K562 (cell line): ENCODE results near the gene CD52. TPM values are rescaled to one million over a fixed set of nuclear protein-coding genes. Genes with fewer than 3 reads are reported as not detected.

ENCODE experiments used
- CBX8 ChIP-seq: fragments of 200-600 bp; sonication (generic); IDR thresholded peaks from 2 replicates; pipeline ENCODE4 v1.6.1; 2012; ENCODE audit warnings: borderline replicate concordance, mixed run types, low read depth, mild to moderate bottlenecking, moderate library complexity, mixed read lengths, low read length, control low read depth, inconsistent platforms; ENCODE audit not compliant: poor library complexity, severe bottlenecking; ENCODE audit errors: extremely low read depth
- CEBPG ChIP-seq, 3 experiments: fragments of 200-800 bp in 1 of 3; sonication (Bioruptor generic) in 1 of 3; sonication (generic) in 1 of 3; formaldehyde crosslinking in 1 of 3; IDR thresholded peaks in 2 of 3; conservative IDR thresholded peaks in 1 of 3; 2 replicates each; pipeline versions ENCODE4 v1.6.1 to v1.8.0; 2016 to 2022; ENCODE audit warnings: missing compliant biosample characterization in 2 of 3, missing genetic modification characterization in 2 of 3, mild to moderate bottlenecking in 1 of 3, missing genetic modification reagents in 1 of 3
- FOS ChIP-seq: IDR thresholded peaks from 3 replicates; pipeline ENCODE4 v1.6.1; 2011; ENCODE audit not compliant: insufficient read length; ENCODE audit errors: extremely low read depth
- FOSL1 ChIP-seq: fragments of 200-800 bp; sonication (Bioruptor generic); conservative IDR thresholded peaks from 2 replicates; pipeline ENCODE4 v1.6.1; 2016; ENCODE audit warnings: missing genetic modification characterization, missing compliant biosample characterization
- GABPB2 ChIP-seq: fragments of 250-450 bp; sonication (Bioruptor Pico); conservative IDR thresholded peaks from 2 replicates; pipeline ENCODE4 v1.5.1; 2021; ENCODE audit warnings: mild to moderate bottlenecking
- IRF2 ChIP-seq: sonication (generic); formaldehyde crosslinking; IDR thresholded peaks from 2 replicates; pipeline ENCODE4 v1.8.1; 2022; ENCODE audit warnings: mild to moderate bottlenecking, missing genetic modification reagents
- KDM4B ChIP-seq, 2 experiments: fragments of 450-650 bp in 1 of 2; sonication (generic) in 1 of 2; IDR thresholded peaks; 2 replicates each; pipeline ENCODE4 v1.6.1; 2016 to 2017; ENCODE audit warnings: borderline replicate concordance in 2 of 2, antibody characterized with exemption in 1 of 2, low read depth in 1 of 2, mild to moderate bottlenecking in 1 of 2
- MED1 ChIP-seq: sonication (generic); formaldehyde crosslinking; IDR thresholded peaks from 2 replicates; pipeline ENCODE4 v1.8.1; 2023; ENCODE audit warnings: missing genetic modification reagents, borderline replicate concordance
- NFATC3 ChIP-seq: fragments of 450-650 bp; IDR thresholded peaks from 2 replicates; pipeline ENCODE4 v1.6.1; 2017; ENCODE audit warnings: mild to moderate bottlenecking
- NFRKB ChIP-seq: fragments of 450-650 bp; IDR thresholded peaks from 2 replicates; pipeline ENCODE4 v1.6.1; 2016; ENCODE audit warnings: low read depth
- NUFIP1 ChIP-seq: fragments of 450-650 bp; IDR thresholded peaks from 2 replicates; pipeline ENCODE4 v1.6.1; 2018; ENCODE audit not compliant: partially characterized antibody
- POLR2B ChIP-seq: fragments of 450-650 bp; IDR thresholded peaks from 2 replicates; pipeline ENCODE4 v1.6.1; 2018; ENCODE audit warnings: low read depth; ENCODE audit not compliant: partially characterized antibody
- POLR3A ChIP-seq: IDR thresholded peaks from 2 replicates; pipeline ENCODE4 v1.6.1; 2011; ENCODE audit warnings: borderline replicate concordance, mild to moderate bottlenecking, moderate library complexity; ENCODE audit not compliant: insufficient read length, insufficient read depth; ENCODE audit errors: extremely low read depth
- RFX7 ChIP-seq: fragments of 250-450 bp; sonication (Bioruptor Pico); IDR thresholded peaks from 2 replicates; pipeline ENCODE4 v1.5.1; 2021; ENCODE audit warnings: mild to moderate bottlenecking
- RNF2 ChIP-seq: sonication (generic); IDR thresholded peaks from 2 replicates; pipeline ENCODE4 v1.6.1; 2016
- SMC3 ChIP-seq: conservative IDR thresholded peaks from 2 replicates; pipeline ENCODE4 v1.6.1; 2011; ENCODE audit warnings: low read depth, low read length, improper control_type of control experiment; ENCODE audit not compliant: insufficient read depth
- SOX6 ChIP-seq: fragments of 450-650 bp; IDR thresholded peaks from 2 replicates; pipeline ENCODE4 v1.6.1; 2014; ENCODE audit warnings: mild to moderate bottlenecking
- ZBTB7A ChIP-seq: IDR thresholded peaks from 2 replicates; pipeline ENCODE4 v1.6.1; 2011; ENCODE audit warnings: low read depth, mild to moderate bottlenecking, low read length, moderate library complexity, borderline replicate concordance; ENCODE audit not compliant: control insufficient read depth
- ZNF311 ChIP-seq: fragments of 250-450 bp; sonication (Bioruptor Pico); IDR thresholded peaks from 2 replicates; pipeline ENCODE4 v1.4.0; 2020; ENCODE audit warnings: mild to moderate bottlenecking, moderate library complexity
- ZNF668 ChIP-seq: fragments of 250-450 bp; sonication (Bioruptor Pico); IDR thresholded peaks from 2 replicates; pipeline ENCODE4 v1.8.0; 2022; ENCODE audit warnings: mild to moderate bottlenecking, inconsistent platforms
- ZNF717 ChIP-seq: fragments of 250-450 bp; sonication (Bioruptor Pico); IDR thresholded peaks from 2 replicates; pipeline ENCODE4 v1.5.0; 2021
- polyA plus RNA-seq, 8 experiments: library from polyadenylated mRNA; depleted of rRNA in 4 of 8; stranded (reverse) in 5 of 8; unstranded in 3 of 8; fragments of >200 nt; fragmentation: Nextera tagmentation in 2 of 8; fragmentation: Illumina TruSeq in 1 of 8; extraction: Ambion mirVana in 2 of 8; extraction: Trizol in 1 of 8; gene quantifications; 2 replicates each; pipeline versions ENCODE4 v1.2.1 to v1.2.3, GENCODE V29; 2011 to 2014; ENCODE audit warnings: inconsistent platforms in 1 of 8, missing spikeins in 1 of 8
- total RNA-seq, 7 experiments: library from RNA; depleted of rRNA in 6 of 7; stranded (reverse); fragments of >200 nt in 6 of 7; fragmentation: Illumina TruSeq in 2 of 7; extraction: Trizol in 2 of 7; gene quantifications; 2 replicates each; pipeline versions ENCODE4 v1.2.1 to v1.2.3, GENCODE V29; 2011 to 2021; ENCODE audit warnings: low replicate concordance in 1 of 7
- TF ChIP-seq, protein P1 (sequence below): sonication (generic); formaldehyde crosslinking; IDR thresholded peaks from 2 replicates; pipeline ENCODE4 v1.4.0; 2020; ENCODE audit warnings: mild to moderate bottlenecking, missing genetic modification reagents
- TF ChIP-seq, protein P2 (sequence below), 2 experiments: IDR thresholded peaks; 2 replicates each; pipeline ENCODE4 v1.6.1; 2011; ENCODE audit warnings: borderline replicate concordance in 1 of 2, control low read depth in 1 of 2, low read depth in 1 of 2, low read length in 1 of 2, mild to moderate bottlenecking in 1 of 2, mixed read lengths in 1 of 2, moderate library complexity in 1 of 2; ENCODE audit not compliant: insufficient read depth in 1 of 2, insufficient read length in 1 of 2, poor library complexity in 1 of 2, severe bottlenecking in 1 of 2; ENCODE audit errors: extremely low read depth in 1 of 2
- TF ChIP-seq, protein P3 (sequence below), 3 experiments: fragments of 200-800 bp in 1 of 3; sonication (Bioruptor generic) in 1 of 3; sonication (generic) in 1 of 3; formaldehyde crosslinking in 1 of 3; IDR thresholded peaks; 2 replicates each; pipeline versions ENCODE4 v1.6.1 to v1.8.0; 2016 to 2022; ENCODE audit warnings: mild to moderate bottlenecking in 2 of 3, missing compliant biosample characterization in 2 of 3, missing genetic modification characterization in 2 of 3, missing genetic modification reagents in 1 of 3

CD52 gene
- total and polyA plus RNA-seq, 9 of the 15 experiments (the other 6 are each of a cell fraction or from before 2014, with no cell fraction given) = 34.9 to 488 (median 173) TPM

DNA sequence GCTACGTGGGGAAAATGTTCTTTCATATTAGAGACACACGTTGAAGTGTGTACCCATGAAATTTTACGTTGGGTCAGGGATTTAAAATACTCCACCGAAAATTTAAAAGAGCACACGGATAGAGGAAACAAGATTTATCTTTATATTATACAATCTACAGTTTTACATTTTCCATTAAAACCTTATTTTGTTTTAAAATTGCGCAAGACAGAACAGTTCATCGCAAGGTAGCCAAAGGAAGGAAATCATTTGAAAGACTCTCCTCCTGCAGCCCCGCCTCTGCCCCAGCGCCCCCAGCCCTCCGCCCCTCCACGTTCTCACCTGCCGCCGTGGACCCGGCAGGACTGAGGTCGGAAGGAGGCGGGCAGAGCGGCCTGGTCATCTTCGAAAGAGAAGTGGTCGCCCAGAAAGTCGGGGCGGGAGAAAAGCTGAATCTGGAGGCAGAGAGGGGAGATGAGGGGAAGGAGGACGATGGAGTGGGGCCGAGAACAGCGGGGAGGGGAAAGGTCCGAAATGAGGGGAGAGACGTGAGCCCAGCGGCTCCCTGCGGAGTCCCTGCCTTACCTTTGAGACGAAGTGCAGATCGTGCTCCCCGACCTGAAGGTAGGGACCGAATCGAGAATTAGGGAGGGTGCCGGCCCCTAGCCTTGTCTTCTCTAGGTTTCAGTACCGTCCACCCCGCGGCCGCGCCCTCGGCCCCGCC lies 18.2 kb downstream of the CD52 start (continued):
- TF ChIP-seq KDM4B (IDR thresholded peaks at IDR 0.05; ENCODE audit: borderline replicate concordance in 2 of 2, low read depth in 1 of 2) (no peak), POLR2B (peak; percentile 21), RFX7 (CRISPR knock-in tag) (no peak), CEBPG (CRISPR knock-in tag; IDR thresholded peaks at IDR 0.05) (no peak), CEBPG (tag; conservative IDR thresholded peaks at IDR 0.05 in 1 of 2, IDR thresholded peaks at IDR 0.05 in 1 of 2) (peak; percentile 90 to 94), CBX8 (no peak), ZNF311 (CRISPR knock-in tag) (no peak), FOSL1 (no peak), SOX6 (no peak), RNF2 (no peak), ZNF717 (CRISPR knock-in tag) (no peak), IRF2 (CRISPR knock-in tag) (no peak), SMC3 (no peak), NUFIP1 (no peak), POLR3A (no peak), ZBTB7A (peak; percentile 42; the same call in 1 of the 2 replicates), NFATC3 (no peak), ZNF668 (CRISPR knock-in tag) (no peak), MED1 (CRISPR knock-in tag) (no peak), FOS (no peak), GABPB2 (CRISPR knock-in tag) (no peak), NFRKB (peak; percentile 25; the same call in 1 of the 2 replicates)
- TF ChIP-seq, protein P1, sequence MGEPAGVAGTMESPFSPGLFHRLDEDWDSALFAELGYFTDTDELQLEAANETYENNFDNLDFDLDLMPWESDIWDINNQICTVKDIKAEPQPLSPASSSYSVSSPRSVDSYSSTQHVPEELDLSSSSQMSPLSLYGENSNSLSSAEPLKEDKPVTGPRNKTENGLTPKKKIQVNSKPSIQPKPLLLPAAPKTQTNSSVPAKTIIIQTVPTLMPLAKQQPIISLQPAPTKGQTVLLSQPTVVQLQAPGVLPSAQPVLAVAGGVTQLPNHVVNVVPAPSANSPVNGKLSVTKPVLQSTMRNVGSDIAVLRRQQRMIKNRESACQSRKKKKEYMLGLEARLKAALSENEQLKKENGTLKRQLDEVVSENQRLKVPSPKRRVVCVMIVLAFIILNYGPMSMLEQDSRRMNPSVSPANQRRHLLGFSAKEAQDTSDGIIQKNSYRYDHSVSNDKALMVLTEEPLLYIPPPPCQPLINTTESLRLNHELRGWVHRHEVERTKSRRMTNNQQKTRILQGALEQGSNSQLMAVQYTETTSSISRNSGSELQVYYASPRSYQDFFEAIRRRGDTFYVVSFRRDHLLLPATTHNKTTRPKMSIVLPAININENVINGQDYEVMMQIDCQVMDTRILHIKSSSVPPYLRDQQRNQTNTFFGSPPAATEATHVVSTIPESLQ (CRISPR knock-in tag) = no peak
- TF ChIP-seq, protein P2, sequence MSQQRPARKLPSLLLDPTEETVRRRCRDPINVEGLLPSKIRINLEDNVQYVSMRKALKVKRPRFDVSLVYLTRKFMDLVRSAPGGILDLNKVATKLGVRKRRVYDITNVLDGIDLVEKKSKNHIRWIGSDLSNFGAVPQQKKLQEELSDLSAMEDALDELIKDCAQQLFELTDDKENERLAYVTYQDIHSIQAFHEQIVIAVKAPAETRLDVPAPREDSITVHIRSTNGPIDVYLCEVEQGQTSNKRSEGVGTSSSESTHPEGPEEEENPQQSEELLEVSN (IDR thresholded peaks at IDR 0.05; ENCODE audit: borderline replicate concordance in 1 of 2, extremely low read depth in 1 of 2, insufficient read depth in 1 of 2, insufficient read length in 1 of 2, low read depth in 1 of 2, low read length in 1 of 2, poor library complexity in 1 of 2, severe bottlenecking in 1 of 2) = no peak
- TF ChIP-seq, protein P3, sequence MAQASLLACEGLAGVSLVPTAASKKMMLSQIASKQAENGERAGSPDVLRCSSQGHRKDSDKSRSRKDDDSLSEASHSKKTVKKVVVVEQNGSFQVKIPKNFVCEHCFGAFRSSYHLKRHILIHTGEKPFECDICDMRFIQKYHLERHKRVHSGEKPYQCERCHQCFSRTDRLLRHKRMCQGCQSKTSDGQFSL (CRISPR knock-in tag; IDR thresholded peaks at IDR 0.05) = no peak
- TF ChIP-seq, protein P3 (tag; IDR thresholded peaks at IDR 0.05) = no peak
